ENCODE measurements around the gene UBE3D. TPM values are rescaled to one million over a fixed set of nuclear protein-coding genes. Genes with fewer than 3 reads are reported as not detected.

UBE3D gene
- total RNA-seq, 4 donors from 2014 or later, result 4.9 to 12.1 (median 10.0) TPM

GRCh38 chr6:82861121-82861520, 204.5 kb downstream of the UBE3D start:
- no peak for TF ChIP-seq CTCF (IDR thresholded peaks at IDR 0.05; ENCODE audit: low read depth)

GRCh38 chr6:82843291-82843885, 222.3 kb downstream of the UBE3D start:
- TF ChIP-seq CTCF (IDR thresholded peaks at IDR 0.05; ENCODE audit: low read depth), result no peak

GRCh38 chr6:82842721-82843120, 222.9 kb downstream of the UBE3D start:
- TF ChIP-seq CTCF (IDR thresholded peaks at IDR 0.05; ENCODE audit: low read depth), result no peak

Small RNAs within 50 kb of the gene (small RNA-seq; reads per million reads assigned to genes)
- not detected for gene LAP3P1

Other genes starting within 250 kb of the UBE3D start
- 10 to 100 TPM; 26.7 to 33.9 (median 31.8) TPM for gene DOP1A, start 1.8 kb upstream of the UBE3D start, total RNA-seq
- gene PGM3, start 127.4 kb upstream of the UBE3D start, total RNA-seq, result 10 to 100 TPM; 20.3 to 98.0 (median 23.5) TPM
- 1 to 10 TPM; 3.5 to 6.4 (median 4.7) TPM for gene RWDD2A, start 127.5 kb upstream of the UBE3D start, total RNA-seq